Osteocyte (in vitro differentiated cells): ENCODE results near the gene FER1L5. TPM values are rescaled to one million over a fixed set of nuclear protein-coding genes. Genes with fewer than 3 reads are reported as not detected.

Experiments
- DNase-seq: peaks from one replicate; pipeline ENCODE4 v3.0.0; 2021; ENCODE audit warnings: mixed read lengths; ENCODE audit not compliant: unreplicated experiment; ENCODE audit errors: extremely low spot score
- H3K27ac Mint-ChIP-seq: one replicate; pipeline ENCODE4 v1.8.0; 2021; ENCODE audit warnings: mild to moderate bottlenecking, mixed read lengths; ENCODE audit not compliant: unreplicated experiment
- H3K27me3 Mint-ChIP-seq: one replicate; pipeline ENCODE4 v1.8.0; 2021; ENCODE audit warnings: mixed read lengths; ENCODE audit not compliant: unreplicated experiment
- H3K36me3 Mint-ChIP-seq: one replicate; pipeline ENCODE4 v1.8.0; 2021; ENCODE audit warnings: mixed read lengths; ENCODE audit not compliant: unreplicated experiment
- H3K4me1 Mint-ChIP-seq: one replicate; pipeline ENCODE4 v1.8.0; 2021; ENCODE audit warnings: mixed read lengths; ENCODE audit not compliant: unreplicated experiment
- H3K4me3 Mint-ChIP-seq: one replicate; pipeline ENCODE4 v1.8.0; 2021; ENCODE audit warnings: mild to moderate bottlenecking, moderate library complexity, mixed read lengths; ENCODE audit not compliant: unreplicated experiment
- H3K9me3 Mint-ChIP-seq: one replicate; pipeline ENCODE4 v1.8.0; 2021; ENCODE audit warnings: mixed read lengths; ENCODE audit not compliant: unreplicated experiment
- CTCF ChIP-seq: fragments of 200-600 bp; sonication (generic); IDR thresholded peaks from 2 replicates; pipeline ENCODE4 v1.5.0; 2021; ENCODE audit warnings: antibody characterized with exemption, mild to moderate bottlenecking, moderate library complexity
- total RNA-seq: library from RNA; stranded (reverse); gene quantifications from 2 replicates; pipeline ENCODE4 v1.2.1, GENCODE V29; 2021

The FER1L5 gene
- total RNA-seq, 1 donor from 2014 or later = 0.13 TPM

- Mint-ChIP-seq H3K4me3 (no peak overlapping the region), H3K4me1 (peaks cover 6% of the 10 kb centered on the region), H3K36me3 (peaks cover 33% of the 10 kb centered on the region), H3K9me3 (no peaks in the 10 kb centered on the region), H3K27me3 (no peaks in the 10 kb centered on the region), H3K27ac (no peak overlapping the region)
- DNase-seq = no peak
- TF ChIP-seq CTCF = no peak
Measured at GRCh38 chr2:96726131-96726530, 83.6 kb downstream of the FER1L5 start.

GRCh38 chr2:96727431-96727830, 84.9 kb downstream of the FER1L5 start:
- no peak overlapping the region for H3K4me3 Mint-ChIP-seq
- no peaks in the 10 kb centered on the region for H3K27me3 Mint-ChIP-seq
- H3K27ac Mint-ChIP-seq = no peak overlapping the region
- no peak for TF ChIP-seq CTCF
- peaks cover 6% of the 10 kb centered on the region for H3K4me1 Mint-ChIP-seq
- H3K9me3 Mint-ChIP-seq = no peaks in the 10 kb centered on the region
- peaks cover 33% of the 10 kb centered on the region for H3K36me3 Mint-ChIP-seq
- no peak for DNase-seq

- peaks cover 6% of the 10 kb centered on the region for H3K4me1 Mint-ChIP-seq
- no peaks in the 10 kb centered on the region for H3K27me3 Mint-ChIP-seq
- no peak for TF ChIP-seq CTCF
- no peaks in the 10 kb centered on the region for H3K9me3 Mint-ChIP-seq
- peaks cover 38% of the 10 kb centered on the region for H3K36me3 Mint-ChIP-seq
- H3K4me3 Mint-ChIP-seq = no peak overlapping the region
- no peak overlapping the region for H3K27ac Mint-ChIP-seq
- no peak for DNase-seq
Measured at GRCh38 chr2:96729748-96730147, 87.2 kb downstream of the FER1L5 start.

GRCh38 chr2:96730212-96730611, 87.6 kb downstream of the FER1L5 start:
- Mint-ChIP-seq H3K4me3 (no peak overlapping the region), H3K9me3 (no peaks in the 10 kb centered on the region), H3K27me3 (no peaks in the 10 kb centered on the region), H3K36me3 (peaks cover 42% of the 10 kb centered on the region), H3K4me1 (peaks cover 6% of the 10 kb centered on the region), H3K27ac (peak overlapping the region; percentile 32)
- no peak for TF ChIP-seq CTCF
- DNase-seq = no peak

- Mint-ChIP-seq H3K27me3 (no peaks in the 10 kb centered on the region), H3K4me3 (no peak overlapping the region), H3K9me3 (no peaks in the 10 kb centered on the region), H3K4me1 (peaks cover 18% of the 10 kb centered on the region), H3K36me3 (peaks cover 30% of the 10 kb centered on the region), H3K27ac (no peak overlapping the region)
- no peak for DNase-seq
- no peak for TF ChIP-seq CTCF
Measured at GRCh38 chr2:96733931-96734330, 91.4 kb downstream of the FER1L5 start.
